Pulmonary artery endothelial cell (primary cell): ENCODE data around the gene CXCL9. TPM values are rescaled to one million over a fixed set of nuclear protein-coding genes. Genes with fewer than 3 reads are reported as not detected.
"Not testable (repeated sequence)": the region's sequence is repeated elsewhere in the genome, so short reads cannot be mapped to it uniquely, and the experiment has no call there.

Experiments
- DNase-seq: peaks from one replicate; pipeline ENCODE4 v3.0.0-alpha.2; 2011; ENCODE audit warnings: low read depth, low spot score
- total RNA-seq: library from RNA; depleted of rRNA; stranded (reverse); fragments of >200 nt; gene quantifications from 2 replicates; pipeline ENCODE4 v1.2.3, GENCODE V29; 2014

The CXCL9 gene
- not detected in 2 replicates for total RNA-seq

DNA sequence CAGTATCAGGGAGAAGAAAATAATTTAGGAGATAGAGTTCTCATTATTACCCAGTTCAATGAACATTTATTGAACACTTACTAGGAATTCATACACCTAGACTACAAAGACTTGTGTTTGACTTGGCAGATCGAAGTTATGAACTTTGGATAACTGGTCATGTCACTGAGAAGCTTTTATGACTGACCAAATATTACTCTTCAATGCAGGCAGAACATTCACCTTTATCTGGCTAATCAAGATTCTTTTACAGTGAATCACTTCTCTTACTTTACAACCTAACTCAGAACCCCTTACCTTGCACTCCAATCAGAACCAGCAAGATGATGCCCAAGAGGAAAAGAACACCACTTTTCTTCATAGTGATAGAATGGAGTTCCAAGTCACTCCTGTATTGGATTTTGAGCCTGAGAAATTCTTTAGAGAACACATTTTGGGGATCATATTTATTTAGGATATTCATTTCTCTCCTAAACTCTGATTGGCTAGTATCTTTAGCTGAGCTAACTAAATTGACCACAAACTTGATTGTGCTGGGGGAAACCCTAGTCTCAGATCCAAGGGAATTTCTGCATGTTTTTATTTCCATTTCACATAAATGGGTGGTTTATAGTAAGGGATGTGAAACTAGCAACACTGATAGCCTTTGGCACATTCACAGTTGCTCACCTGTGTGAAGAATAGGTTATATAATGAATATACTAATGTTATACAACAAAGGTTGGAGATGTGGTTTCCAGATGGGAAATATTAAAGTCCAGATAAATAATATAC, at the start of gene CXCL9:
TSS of gene CXCL9 (minus strand) at position 421 of the 774 bp plus-strand sequence. CDS start at position 361, 60 bp downstream.
- DNase-seq: no peak

GRCh38 chr4:76055421-76055820, 48.1 kb upstream of the CXCL9 start:
- no peak for DNase-seq

DNA sequence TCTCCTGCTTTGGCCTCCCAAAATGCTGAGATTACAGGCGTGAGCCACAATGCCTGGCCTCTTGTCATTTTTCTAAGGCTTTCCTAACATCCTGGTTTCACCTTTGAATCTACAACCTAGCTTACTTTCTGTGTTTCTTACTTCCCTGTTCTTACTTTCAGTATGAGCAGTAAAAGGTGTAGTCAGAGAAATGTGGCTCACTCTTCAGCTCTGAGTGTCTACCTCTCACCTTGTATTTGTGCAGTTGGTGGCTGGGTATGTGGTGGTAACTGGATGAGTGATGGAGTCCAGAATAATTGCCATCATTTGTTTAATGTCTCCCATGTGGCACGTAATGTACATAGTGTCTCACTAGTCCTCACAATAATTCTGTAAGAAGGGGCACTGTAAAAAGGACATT, 47.7 kb upstream of the CXCL9 start:
- DNase-seq: no peak

DNA sequence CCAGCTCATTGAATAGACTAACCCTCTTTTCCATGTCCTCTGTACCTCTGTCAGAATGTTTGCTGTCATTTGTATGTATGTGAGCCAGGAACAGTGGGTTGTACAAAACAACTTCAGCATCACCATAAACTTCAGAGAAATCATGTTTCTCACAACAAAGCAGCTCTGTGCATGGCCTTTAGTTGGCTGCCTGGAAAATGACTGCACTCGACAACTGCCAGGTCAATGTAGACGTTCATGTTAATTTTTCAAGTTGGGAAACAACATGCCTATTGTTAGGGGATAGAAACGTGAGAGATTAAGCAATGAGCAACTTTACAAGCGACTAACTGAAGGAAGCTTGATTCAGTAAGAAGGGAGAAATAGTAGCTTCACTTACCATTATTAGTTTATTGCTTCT, 46.4 kb upstream of the CXCL9 start:
- DNase-seq: no peak

GRCh38 chr4:76050560-76051050, 43.3 kb upstream of the CXCL9 start:
- DNase-seq: not testable (repeated sequence)

GRCh38 chr4:76049860-76050416, 42.6 kb upstream of the CXCL9 start:
- not testable (repeated sequence) for DNase-seq

DNA sequence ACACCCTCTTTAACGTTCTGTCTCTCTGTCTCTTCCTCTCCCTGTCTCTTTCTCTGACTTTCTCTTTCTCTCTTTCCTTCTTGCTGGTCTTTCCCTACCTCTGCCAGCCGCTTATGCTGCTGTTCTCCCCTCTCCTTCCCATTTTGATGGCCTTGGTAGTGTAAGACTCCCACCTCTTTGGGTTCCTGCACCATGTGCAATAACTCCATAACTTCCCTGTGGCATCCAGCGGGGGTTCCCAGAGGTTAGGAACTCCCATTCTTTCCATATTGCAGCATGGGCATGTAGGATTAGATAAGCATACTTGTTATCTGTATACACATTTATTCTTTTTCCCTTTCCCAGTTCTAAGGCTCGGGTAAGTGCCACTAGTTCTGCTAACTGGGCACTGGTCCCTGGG, 37.4 kb upstream of the CXCL9 start:
- DNase-seq: not testable (repeated sequence)

GRCh38 chr4:76043306-76043705, 36.0 kb upstream of the CXCL9 start:
- not testable (repeated sequence) for DNase-seq

GRCh38 chr4:76042241-76042998, 35.1 kb upstream of the CXCL9 start:
- DNase-seq: peak; percentile 30

DNA sequence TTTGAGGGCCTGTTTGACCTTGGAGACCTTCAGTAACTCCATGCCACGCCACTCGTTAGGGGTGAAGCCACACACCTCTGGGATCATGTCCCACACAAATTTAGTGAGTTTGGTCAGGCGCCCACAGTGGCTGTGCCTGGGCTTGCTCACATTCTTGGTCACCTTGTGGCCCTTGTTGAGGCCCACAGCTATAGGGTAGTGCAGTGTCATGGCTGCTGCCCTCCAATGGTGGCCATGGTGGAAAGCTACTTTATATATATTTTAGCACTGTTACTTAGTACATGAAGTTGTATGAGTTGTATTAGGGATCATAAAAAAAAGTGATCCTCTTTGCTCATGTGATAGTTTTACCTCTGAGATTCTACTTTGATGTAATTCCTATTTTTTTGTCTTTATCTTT, 29.5 kb upstream of the CXCL9 start:
- no peak for DNase-seq

GRCh38 chr4:76035799-76036380, 28.6 kb upstream of the CXCL9 start, which contains the start of gene CXCL11:
Gene CXCL11 (minus strand): TSS chr4:76036070. CDS start chr4:76035987, 83 bp downstream.
- DNase-seq: peak; percentile 83

- no peak for DNase-seq
Measured at GRCh38 chr4:76035141-76035540, 27.8 kb upstream of the CXCL9 start.

DNA sequence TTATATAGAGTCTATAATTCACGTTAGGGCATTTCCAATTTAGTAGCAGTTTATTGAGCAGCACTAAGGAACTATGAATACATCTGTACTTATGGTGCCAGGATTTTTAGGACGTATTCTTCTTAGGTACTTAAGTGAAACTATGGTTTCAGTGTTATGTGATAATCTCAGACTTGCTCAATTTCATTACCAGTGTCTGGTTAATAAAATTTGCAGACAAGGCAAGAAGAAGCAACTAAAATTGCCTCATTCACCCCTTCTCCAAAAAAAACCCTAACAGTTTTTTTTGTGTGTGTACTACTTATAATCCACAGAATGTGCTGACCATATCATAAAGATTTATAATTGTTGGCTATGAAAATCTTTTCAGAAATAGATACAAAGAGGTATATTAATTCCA, 22.0 kb upstream of the CXCL9 start:
- no peak for DNase-seq

- DNase-seq: peak; percentile 41
Measured at GRCh38 chr4:76028350-76028765, 21.0 kb upstream of the CXCL9 start.

- DNase-seq: no peak
Measured at GRCh38 chr4:76024065-76024464, 16.8 kb upstream of the CXCL9 start.

DNA sequence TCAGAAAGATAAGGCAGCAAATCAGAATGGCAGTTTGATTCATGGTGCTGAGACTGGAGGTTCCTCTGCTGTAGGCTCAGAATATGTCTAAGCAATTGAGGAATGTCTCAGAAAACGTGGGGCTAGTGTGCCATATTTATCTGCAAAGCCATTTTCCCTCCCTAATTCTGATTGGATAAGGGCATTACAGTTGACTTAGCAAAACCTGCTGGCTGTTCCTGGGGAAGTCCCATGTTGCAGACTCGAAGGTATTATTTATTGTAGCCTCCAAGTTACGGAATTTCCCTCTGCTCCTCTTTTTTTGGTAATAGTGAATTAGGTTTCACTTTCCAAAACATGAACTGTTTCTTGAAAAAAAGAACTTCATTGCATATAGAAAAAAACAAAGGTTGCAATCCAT, 16.1 kb upstream of the CXCL9 start, which contains the start of gene CXCL10:
TSS of gene CXCL10 (minus strand) at position 109 of the 400 bp plus-strand sequence. CDS start at position 43, 66 bp downstream.
- no peak for DNase-seq

DNA sequence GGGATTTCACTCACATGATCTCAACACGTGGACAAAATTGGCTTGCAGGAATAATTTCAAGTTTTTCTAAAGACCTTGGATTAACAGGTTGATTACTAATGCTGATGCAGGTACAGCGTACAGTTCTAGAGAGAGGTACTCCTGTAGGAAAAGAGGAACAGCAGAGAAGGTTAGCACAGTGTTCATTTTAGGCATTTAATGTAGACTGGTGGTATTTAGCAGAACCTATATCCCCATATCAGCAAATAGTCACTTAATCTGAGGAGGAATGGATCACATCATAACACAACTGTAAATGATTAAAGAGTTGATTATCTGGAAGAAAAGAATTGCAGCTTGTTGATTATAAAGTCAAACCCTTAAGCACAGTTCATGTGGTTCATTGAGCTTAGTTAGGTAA, 15.4 kb upstream of the CXCL9 start:
- no peak for DNase-seq

DNA sequence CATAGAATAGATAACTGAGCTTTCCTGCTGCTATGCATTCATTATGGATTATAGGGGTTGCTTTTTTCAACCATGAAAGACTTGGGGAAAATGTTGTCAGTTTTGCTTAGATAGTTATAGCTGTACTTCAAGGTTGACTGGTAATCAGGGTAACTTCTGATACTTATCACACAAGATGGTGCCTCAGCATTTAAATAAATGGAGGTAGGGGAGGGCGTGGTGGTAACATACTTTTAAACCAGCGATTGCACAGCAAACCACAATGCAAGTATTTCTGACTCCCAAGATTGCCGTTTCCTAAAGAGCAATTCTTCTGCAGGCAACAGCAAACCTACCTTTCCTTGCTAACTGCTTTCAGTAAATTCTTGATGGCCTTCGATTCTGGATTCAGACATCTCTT, 14.7 kb upstream of the CXCL9 start:
- no peak for DNase-seq

- no peak for DNase-seq
Measured at GRCh38 chr4:76017056-76017686, 9.9 kb upstream of the CXCL9 start.

DNA sequence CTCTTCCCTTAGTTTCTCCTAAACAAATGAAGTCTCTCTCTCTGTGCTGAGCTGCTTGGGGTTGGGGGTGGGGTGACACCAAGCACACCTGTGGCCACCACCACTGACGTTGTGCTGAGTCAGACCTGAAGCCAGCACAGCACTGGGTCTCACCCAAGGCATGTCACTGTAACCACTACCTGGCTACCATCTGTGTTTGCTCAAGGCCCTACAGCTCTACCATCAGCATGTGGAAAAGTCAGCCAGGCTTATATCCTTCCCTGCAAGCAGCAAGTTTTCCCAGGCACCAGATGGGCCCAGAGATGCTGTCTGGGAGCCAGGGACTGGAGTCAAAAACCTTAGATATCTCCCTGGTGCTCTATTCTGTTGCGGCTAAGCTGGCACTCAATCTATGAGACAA, 9.1 kb upstream of the CXCL9 start:
- DNase-seq: no peak

DNA sequence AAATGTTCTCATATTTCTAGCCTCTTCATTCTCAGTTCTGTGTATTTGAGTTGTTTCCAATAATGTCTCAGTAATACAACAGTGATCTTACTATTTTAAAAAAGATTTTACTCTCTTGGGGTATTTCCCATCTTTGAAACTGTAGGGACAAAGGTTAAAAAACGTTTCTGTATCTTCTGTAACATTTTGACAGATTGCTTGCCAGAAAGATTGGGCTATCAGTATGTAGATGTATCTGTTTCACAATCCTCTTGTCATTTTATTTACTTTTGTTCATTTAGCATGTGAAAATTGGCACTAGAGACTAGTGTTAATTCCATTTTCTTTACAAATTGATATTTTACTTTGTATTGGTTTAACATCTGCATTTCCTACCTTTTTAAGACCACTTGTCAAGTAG, 6.2 kb upstream of the CXCL9 start:
- no peak for DNase-seq
